HepG2 (cell line): ENCODE data around the gene SLC2A4. TPM values are rescaled to one million over a fixed set of nuclear protein-coding genes. Genes with fewer than 3 reads are reported as not detected.

Experiments used
- CBX5 ChIP-seq: sonication (generic); formaldehyde crosslinking; IDR thresholded peaks from 2 replicates; pipeline ENCODE4 v1.4.0; 2020; ENCODE audit warnings: missing genetic modification reagents, borderline replicate concordance
- CC2D1A ChIP-seq: sonication (generic); formaldehyde crosslinking; IDR thresholded peaks from 2 replicates; pipeline ENCODE4 v1.8.1; 2023; ENCODE audit warnings: mild to moderate bottlenecking, missing genetic modification reagents
- ESRRA ChIP-seq: sonication (generic); formaldehyde crosslinking; IDR thresholded peaks from 2 replicates; pipeline ENCODE4 v1.5.1; 2020; ENCODE audit warnings: mild to moderate bottlenecking, low read depth, missing genetic modification reagents
- NFE2L1 ChIP-seq: sonication (generic); formaldehyde crosslinking; IDR thresholded peaks from 2 replicates; pipeline ENCODE4 v1.4.0; 2020; ENCODE audit warnings: missing genetic modification reagents, mild to moderate bottlenecking, borderline replicate concordance
- NFE2L2 ChIP-seq: fragments of 150-350 bp; IDR thresholded peaks from 2 replicates; pipeline ENCODE4 v1.6.1; 2014; ENCODE audit warnings: low read length
- PPARG ChIP-seq: conservative IDR thresholded peaks from 2 replicates; pipeline ENCODE4 v1.6.1; 2016; ENCODE audit warnings: missing biosample characterization, missing genetic modification reagents
- SMAD1 ChIP-seq: sonication (generic); formaldehyde crosslinking; IDR thresholded peaks from 2 replicates; pipeline ENCODE4 v1.4.0; 2020; ENCODE audit warnings: missing genetic modification reagents, low read depth, mild to moderate bottlenecking, borderline replicate concordance
- SNRNP70 ChIP-seq: fragments of 200-400 bp; formaldehyde crosslinking; IDR thresholded peaks from 2 replicates; pipeline ENCODE4 v1.6.1; 2017; ENCODE audit warnings: mild to moderate bottlenecking, low read depth, low read length, moderate library complexity
- SRSF4 ChIP-seq: fragments of 200-400 bp; formaldehyde crosslinking; IDR thresholded peaks from one replicate; pipeline ENCODE4 v1.6.1; 2018; ENCODE audit warnings: mild to moderate bottlenecking, low read depth, low read length, moderate library complexity; ENCODE audit not compliant: poor library complexity, severe bottlenecking
- SRY ChIP-seq: sonication (generic); formaldehyde crosslinking; IDR thresholded peaks from 2 replicates; pipeline ENCODE4 v1.8.0; 2022; ENCODE audit warnings: mild to moderate bottlenecking, missing genetic modification reagents
- WIZ ChIP-seq: sonication (generic); formaldehyde crosslinking; IDR thresholded peaks from 2 replicates; pipeline ENCODE4 v1.5.1; 2020; ENCODE audit warnings: mild to moderate bottlenecking, missing genetic modification reagents
- ZNF124 ChIP-seq: sonication (generic); formaldehyde crosslinking; IDR thresholded peaks from 2 replicates; pipeline ENCODE4 v1.4.0; 2020; ENCODE audit warnings: missing genetic modification reagents
- ZNF256 ChIP-seq: sonication (generic); formaldehyde crosslinking; conservative IDR thresholded peaks from 2 replicates; pipeline ENCODE4 v1.4.0; 2020; ENCODE audit warnings: missing genetic modification reagents
- ZNF317 ChIP-seq: sonication (generic); formaldehyde crosslinking; IDR thresholded peaks from 2 replicates; pipeline ENCODE4 v1.5.0; 2020; ENCODE audit warnings: mild to moderate bottlenecking, missing genetic modification reagents
- ZNF562 ChIP-seq: sonication (generic); formaldehyde crosslinking; IDR thresholded peaks from 2 replicates; pipeline ENCODE4 v1.8.0; 2022; ENCODE audit warnings: missing genetic modification reagents, borderline replicate concordance
- ZNF563 ChIP-seq: sonication (generic); formaldehyde crosslinking; IDR thresholded peaks from 2 replicates; pipeline ENCODE4 v1.8.0; 2022; ENCODE audit warnings: mild to moderate bottlenecking, moderate library complexity, missing genetic modification reagents
- polyA plus RNA-seq, 8 experiments: library from polyadenylated mRNA; depleted of rRNA in 3 of 8; stranded (reverse) in 7 of 8; unstranded in 1 of 8; fragments of >200 nt; fragmentation: Illumina TruSeq in 4 of 8; extraction: Trizol in 4 of 8; gene quantifications; 2 replicates each; pipeline versions ENCODE4 v1.2.1 to v1.2.3, GENCODE V29; 2011 to 2016; ENCODE audit warnings: low read depth in 4 of 8, missing spikeins in 1 of 8, mixed read lengths in 1 of 8; ENCODE audit not compliant: insufficient read depth in 1 of 8
- total RNA-seq, 5 experiments: library from RNA; depleted of rRNA; stranded (reverse); fragments of >200 nt; fragmentation: Illumina TruSeq; extraction: Trizol; gene quantifications; 2 replicates each; pipeline ENCODE4 v1.2.3, GENCODE V29; 2016; ENCODE audit warnings: low read depth in 1 of 5
- TF ChIP-seq, protein P1 (sequence below): sonication (generic); formaldehyde crosslinking; IDR thresholded peaks from 2 replicates; pipeline ENCODE4 v1.4.0; 2020; ENCODE audit warnings: low read depth, missing genetic modification reagents
- TF ChIP-seq, protein P2 (sequence below): sonication (generic); formaldehyde crosslinking; IDR thresholded peaks from 2 replicates; pipeline ENCODE4 v1.5.0; 2020; ENCODE audit warnings: mild to moderate bottlenecking, missing genetic modification reagents
- TF ChIP-seq, protein P3 (sequence below): sonication (generic); formaldehyde crosslinking; IDR thresholded peaks from 2 replicates; pipeline ENCODE4 v1.4.0; 2020; ENCODE audit warnings: missing genetic modification reagents
- TF ChIP-seq, protein P4 (sequence below): sonication (generic); formaldehyde crosslinking; IDR thresholded peaks from 2 replicates; pipeline ENCODE4 v1.4.0; 2020; ENCODE audit warnings: mild to moderate bottlenecking, missing genetic modification reagents

SLC2A4 gene
- total and polyA plus RNA-seq, 2 of the 13 experiments (the other 11 are each of a cell fraction or from before 2014, with no cell fraction given): 4.9 to 5.8 TPM

DNA sequence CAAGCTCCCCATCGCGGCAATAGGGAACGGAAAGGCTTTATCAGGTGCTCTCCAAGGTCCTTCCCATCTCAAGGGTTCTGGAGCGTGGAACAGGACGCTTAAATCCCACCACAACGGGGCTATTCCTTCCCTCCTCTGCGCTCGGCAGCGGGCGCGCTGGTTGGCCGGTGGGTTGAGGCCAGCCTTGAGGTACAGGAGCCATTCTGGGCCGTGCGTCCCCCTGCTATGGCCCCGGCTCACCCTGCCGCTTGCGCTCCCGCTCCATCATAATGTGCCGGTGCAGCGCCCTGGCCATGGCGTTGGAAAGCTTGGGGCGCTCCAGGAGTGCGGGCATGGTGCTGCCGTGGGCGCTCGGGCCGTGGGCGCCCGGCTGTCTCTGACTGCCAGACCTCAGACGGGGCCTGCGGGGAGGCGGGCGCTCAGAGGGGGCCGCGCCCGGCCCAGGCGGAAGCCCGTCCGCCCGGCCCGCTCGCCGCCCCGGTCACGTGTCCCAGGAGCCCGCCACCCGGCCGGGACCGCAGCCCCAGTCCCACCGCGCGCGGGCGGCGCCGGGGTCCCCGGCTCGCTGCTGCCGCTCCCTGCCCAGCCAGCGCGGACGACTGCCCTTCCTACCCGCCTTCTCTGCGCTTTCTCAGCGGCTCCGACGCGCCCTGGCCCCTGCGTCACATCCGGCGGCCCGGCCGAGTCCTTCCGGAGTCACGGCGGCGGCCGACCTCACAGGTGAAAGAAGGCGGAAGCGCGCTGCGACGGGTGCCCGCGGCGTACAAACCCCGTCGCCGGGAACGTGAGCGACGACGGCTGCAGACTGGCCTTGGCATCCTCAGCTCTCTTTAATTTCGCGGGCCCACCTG, 33.4 kb downstream of the SLC2A4 start, which contains the start of gene GPS2 (continued):
- TF ChIP-seq, protein P1, sequence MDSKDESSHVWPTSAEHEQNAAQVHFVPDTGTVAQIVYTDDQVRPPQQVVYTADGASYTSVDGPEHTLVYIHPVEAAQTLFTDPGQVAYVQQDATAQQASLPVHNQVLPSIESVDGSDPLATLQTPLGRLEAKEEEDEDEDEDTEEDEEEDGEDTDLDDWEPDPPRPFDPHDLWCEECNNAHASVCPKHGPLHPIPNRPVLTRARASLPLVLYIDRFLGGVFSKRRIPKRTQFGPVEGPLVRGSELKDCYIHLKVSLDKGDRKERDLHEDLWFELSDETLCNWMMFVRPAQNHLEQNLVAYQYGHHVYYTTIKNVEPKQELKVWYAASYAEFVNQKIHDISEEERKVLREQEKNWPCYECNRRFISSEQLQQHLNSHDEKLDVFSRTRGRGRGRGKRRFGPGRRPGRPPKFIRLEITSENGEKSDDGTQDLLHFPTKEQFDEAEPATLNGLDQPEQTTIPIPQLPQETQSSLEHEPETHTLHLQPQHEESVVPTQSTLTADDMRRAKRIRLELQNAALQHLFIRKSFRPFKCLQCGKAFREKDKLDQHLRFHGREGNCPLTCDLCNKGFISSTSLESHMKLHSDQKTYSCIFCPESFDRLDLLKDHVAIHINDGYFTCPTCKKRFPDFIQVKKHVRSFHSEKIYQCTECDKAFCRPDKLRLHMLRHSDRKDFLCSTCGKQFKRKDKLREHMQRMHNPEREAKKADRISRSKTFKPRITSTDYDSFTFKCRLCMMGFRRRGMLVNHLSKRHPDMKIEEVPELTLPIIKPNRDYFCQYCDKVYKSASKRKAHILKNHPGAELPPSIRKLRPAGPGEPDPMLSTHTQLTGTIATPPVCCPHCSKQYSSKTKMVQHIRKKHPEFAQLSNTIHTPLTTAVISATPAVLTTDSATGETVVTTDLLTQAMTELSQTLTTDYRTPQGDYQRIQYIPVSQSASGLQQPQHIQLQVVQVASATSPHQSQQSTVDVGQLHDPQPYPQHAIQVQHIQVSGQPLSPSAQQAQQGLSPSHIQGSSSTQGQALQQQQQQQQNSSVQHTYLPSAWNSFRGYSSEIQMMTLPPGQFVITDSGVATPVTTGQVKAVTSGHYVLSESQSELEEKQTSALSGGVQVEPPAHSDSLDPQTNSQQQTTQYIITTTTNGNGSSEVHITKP (CRISPR knock-in tag): no peak
- TF ChIP-seq SMAD1 (CRISPR knock-in tag) (no peak), PPARG (CRISPR knock-in tag) (peak; percentile 35; the same call in 1 of the 2 replicates), ZNF562 (CRISPR knock-in tag) (no peak), SNRNP70 (no peak), ZNF256 (0 out of 2 replicates have a peak, but pooled peaks have one; percentile 28), CC2D1A (CRISPR knock-in tag) (no peak), CBX5 (CRISPR knock-in tag) (no peak), SRY (CRISPR knock-in tag) (peak; percentile 1; the same call in 1 of the 2 replicates), NFE2L1 (no peak), ZNF124 (no peak), SRSF4 (no peak), ZNF317 (CRISPR knock-in tag) (peak; percentile 57; the same call in 1 of the 2 replicates), ZNF563 (CRISPR knock-in tag) (peak; percentile 73; the same call in 1 of the 2 replicates), WIZ (CRISPR knock-in tag) (no peak; the same call in 1 of the 2 replicates), ESRRA (CRISPR knock-in tag) (0 out of 2 replicates have a peak, but pooled peaks have one; percentile 61), NFE2L2 (no peak)
- TF ChIP-seq, protein P2, sequence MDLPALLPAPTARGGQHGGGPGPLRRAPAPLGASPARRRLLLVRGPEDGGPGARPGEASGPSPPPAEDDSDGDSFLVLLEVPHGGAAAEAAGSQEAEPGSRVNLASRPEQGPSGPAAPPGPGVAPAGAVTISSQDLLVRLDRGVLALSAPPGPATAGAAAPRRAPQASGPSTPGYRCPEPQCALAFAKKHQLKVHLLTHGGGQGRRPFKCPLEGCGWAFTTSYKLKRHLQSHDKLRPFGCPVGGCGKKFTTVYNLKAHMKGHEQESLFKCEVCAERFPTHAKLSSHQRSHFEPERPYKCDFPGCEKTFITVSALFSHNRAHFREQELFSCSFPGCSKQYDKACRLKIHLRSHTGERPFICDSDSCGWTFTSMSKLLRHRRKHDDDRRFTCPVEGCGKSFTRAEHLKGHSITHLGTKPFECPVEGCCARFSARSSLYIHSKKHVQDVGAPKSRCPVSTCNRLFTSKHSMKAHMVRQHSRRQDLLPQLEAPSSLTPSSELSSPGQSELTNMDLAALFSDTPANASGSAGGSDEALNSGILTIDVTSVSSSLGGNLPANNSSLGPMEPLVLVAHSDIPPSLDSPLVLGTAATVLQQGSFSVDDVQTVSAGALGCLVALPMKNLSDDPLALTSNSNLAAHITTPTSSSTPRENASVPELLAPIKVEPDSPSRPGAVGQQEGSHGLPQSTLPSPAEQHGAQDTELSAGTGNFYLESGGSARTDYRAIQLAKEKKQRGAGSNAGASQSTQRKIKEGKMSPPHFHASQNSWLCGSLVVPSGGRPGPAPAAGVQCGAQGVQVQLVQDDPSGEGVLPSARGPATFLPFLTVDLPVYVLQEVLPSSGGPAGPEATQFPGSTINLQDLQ (CRISPR knock-in tag): no peak
- TF ChIP-seq, protein P3, sequence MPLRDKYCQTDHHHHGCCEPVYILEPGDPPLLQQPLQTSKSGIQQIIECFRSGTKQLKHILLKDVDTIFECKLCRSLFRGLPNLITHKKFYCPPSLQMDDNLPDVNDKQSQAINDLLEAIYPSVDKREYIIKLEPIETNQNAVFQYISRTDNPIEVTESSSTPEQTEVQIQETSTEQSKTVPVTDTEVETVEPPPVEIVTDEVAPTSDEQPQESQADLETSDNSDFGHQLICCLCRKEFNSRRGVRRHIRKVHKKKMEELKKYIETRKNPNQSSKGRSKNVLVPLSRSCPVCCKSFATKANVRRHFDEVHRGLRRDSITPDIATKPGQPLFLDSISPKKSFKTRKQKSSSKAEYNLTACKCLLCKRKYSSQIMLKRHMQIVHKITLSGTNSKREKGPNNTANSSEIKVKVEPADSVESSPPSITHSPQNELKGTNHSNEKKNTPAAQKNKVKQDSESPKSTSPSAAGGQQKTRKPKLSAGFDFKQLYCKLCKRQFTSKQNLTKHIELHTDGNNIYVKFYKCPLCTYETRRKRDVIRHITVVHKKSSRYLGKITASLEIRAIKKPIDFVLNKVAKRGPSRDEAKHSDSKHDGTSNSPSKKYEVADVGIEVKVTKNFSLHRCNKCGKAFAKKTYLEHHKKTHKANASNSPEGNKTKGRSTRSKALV (CRISPR knock-in tag): peak; percentile 46; the same call in 1 of the 2 replicates
- TF ChIP-seq, protein P4, sequence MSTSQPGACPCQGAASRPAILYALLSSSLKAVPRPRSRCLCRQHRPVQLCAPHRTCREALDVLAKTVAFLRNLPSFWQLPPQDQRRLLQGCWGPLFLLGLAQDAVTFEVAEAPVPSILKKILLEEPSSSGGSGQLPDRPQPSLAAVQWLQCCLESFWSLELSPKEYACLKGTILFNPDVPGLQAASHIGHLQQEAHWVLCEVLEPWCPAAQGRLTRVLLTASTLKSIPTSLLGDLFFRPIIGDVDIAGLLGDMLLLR (CRISPR knock-in tag): no peak
